ENCODE measurements around the gene ATL2.

DNA sequence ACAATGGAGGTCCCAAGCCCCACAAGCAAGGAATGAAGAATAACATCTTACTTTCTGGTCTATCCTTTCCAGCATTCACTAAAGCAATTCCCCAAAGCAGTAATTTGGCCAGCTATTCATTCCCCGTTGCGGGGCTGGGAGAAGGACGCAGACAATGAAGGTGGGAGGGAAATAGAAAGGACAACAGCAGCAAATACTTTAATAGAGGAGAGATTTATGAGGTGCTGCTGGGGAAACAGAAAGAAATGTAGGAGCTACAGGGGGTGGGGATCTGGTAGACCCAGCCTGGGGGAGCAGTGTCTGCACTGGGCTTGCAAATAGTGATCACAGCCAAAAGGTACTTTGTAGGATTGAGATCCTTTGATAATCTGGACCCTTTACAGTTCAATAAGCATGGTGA is 13.9 kb upstream of the ATL2 start:
- TF ChIP-seq, protein P1, sequence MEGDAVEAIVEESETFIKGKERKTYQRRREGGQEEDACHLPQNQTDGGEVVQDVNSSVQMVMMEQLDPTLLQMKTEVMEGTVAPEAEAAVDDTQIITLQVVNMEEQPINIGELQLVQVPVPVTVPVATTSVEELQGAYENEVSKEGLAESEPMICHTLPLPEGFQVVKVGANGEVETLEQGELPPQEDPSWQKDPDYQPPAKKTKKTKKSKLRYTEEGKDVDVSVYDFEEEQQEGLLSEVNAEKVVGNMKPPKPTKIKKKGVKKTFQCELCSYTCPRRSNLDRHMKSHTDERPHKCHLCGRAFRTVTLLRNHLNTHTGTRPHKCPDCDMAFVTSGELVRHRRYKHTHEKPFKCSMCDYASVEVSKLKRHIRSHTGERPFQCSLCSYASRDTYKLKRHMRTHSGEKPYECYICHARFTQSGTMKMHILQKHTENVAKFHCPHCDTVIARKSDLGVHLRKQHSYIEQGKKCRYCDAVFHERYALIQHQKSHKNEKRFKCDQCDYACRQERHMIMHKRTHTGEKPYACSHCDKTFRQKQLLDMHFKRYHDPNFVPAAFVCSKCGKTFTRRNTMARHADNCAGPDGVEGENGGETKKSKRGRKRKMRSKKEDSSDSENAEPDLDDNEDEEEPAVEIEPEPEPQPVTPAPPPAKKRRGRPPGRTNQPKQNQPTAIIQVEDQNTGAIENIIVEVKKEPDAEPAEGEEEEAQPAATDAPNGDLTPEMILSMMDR (IDR thresholded peaks at IDR 0.05): no peak
- no peak for TF ChIP-seq EZH2 (IDR thresholded peaks at IDR 0.05; ENCODE audit: borderline replicate concordance, insufficient read depth, low read depth, low read length, poor library complexity, severe bottlenecking)
